Liver (tissue), 3 donors: Measurements from ENCODE around the gene LRRK1.

Experiments used
- EGR1 ChIP-seq, 2 donors: IDR thresholded peaks; 2 replicates each; pipeline ENCODE4 v1.6.1; 2016 to 2018; ENCODE audit warnings: antibody characterized with exemption in 2 of 2, low read depth in 2 of 2
- FOXA1 ChIP-seq: IDR thresholded peaks from 2 replicates; pipeline ENCODE4 v1.6.1; 2016; ENCODE audit warnings: antibody characterized with exemption
- RAD21 ChIP-seq, 2 donors: IDR thresholded peaks; 2 replicates each; pipeline ENCODE4 v1.6.1; 2016; ENCODE audit warnings: antibody characterized with exemption in 2 of 2, mild to moderate bottlenecking in 2 of 2
- TAF1 ChIP-seq: conservative IDR thresholded peaks from 2 replicates; pipeline ENCODE4 v1.6.1; 2016; ENCODE audit warnings: antibody characterized with exemption, mild to moderate bottlenecking
- YY1 ChIP-seq: IDR thresholded peaks from 2 replicates; pipeline ENCODE4 v1.6.1; 2016; ENCODE audit warnings: antibody characterized with exemption, mild to moderate bottlenecking
- TF ChIP-seq, protein P1 (sequence below): fragments of 150-350 bp; IDR thresholded peaks from 2 replicates; pipeline ENCODE4 v1.5.1; 2017; ENCODE audit warnings: improper control_type of control experiment, low read depth, low read length; ENCODE audit not compliant: missing input control
- TF ChIP-seq, protein P2 (sequence below): IDR thresholded peaks from 2 replicates; pipeline ENCODE4 v1.6.1; 2016; ENCODE audit warnings: antibody characterized with exemption
- TF ChIP-seq, protein P3 (sequence below): IDR thresholded peaks from 2 replicates; pipeline ENCODE4 v1.6.1; 2016; ENCODE audit warnings: antibody characterized with exemption
- donor health status: healthy.
- donor health status: healthy.

DNA sequence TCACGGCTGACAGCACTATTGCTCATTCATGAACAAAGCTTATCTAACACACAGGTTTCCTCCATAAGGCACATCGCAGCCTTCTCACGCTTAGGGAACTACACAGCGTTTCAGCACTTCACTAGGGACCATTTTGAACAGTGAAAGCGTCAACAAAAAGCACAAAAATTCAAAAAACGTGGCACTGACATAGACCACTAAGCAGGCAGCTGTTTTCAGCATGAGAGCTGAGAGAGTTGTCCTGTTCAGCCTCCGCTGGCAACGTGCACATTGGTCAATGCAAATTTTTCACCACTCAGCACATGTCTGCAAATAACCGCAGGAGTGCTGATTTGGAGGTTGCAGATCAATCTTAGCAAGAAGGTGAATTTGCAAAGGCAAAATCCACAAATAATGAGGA, 109.2 kb downstream of the LRRK1 start:
- TF ChIP-seq, protein P1, sequence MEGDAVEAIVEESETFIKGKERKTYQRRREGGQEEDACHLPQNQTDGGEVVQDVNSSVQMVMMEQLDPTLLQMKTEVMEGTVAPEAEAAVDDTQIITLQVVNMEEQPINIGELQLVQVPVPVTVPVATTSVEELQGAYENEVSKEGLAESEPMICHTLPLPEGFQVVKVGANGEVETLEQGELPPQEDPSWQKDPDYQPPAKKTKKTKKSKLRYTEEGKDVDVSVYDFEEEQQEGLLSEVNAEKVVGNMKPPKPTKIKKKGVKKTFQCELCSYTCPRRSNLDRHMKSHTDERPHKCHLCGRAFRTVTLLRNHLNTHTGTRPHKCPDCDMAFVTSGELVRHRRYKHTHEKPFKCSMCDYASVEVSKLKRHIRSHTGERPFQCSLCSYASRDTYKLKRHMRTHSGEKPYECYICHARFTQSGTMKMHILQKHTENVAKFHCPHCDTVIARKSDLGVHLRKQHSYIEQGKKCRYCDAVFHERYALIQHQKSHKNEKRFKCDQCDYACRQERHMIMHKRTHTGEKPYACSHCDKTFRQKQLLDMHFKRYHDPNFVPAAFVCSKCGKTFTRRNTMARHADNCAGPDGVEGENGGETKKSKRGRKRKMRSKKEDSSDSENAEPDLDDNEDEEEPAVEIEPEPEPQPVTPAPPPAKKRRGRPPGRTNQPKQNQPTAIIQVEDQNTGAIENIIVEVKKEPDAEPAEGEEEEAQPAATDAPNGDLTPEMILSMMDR = no peak
- TF ChIP-seq EGR1 (IDR thresholded peaks at IDR 0.05; ENCODE audit: low read depth in 2 of 2) = no peak
- no peak for TF ChIP-seq YY1
- no peak for TF ChIP-seq TAF1
- TF ChIP-seq, protein P2, sequence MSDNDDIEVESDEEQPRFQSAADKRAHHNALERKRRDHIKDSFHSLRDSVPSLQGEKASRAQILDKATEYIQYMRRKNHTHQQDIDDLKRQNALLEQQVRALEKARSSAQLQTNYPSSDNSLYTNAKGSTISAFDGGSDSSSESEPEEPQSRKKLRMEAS = no peak
- TF ChIP-seq FOXA1 = no peak
- no peak for TF ChIP-seq RAD21 (IDR thresholded peaks at IDR 0.05)
- TF ChIP-seq, protein P3, sequence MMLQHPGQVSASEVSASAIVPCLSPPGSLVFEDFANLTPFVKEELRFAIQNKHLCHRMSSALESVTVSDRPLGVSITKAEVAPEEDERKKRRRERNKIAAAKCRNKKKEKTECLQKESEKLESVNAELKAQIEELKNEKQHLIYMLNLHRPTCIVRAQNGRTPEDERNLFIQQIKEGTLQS = no peak
